Heart right ventricle (tissue), 16 donors: ENCODE results near the gene ING5. TPM values are rescaled to one million over a fixed set of nuclear protein-coding genes. Genes with fewer than 3 reads are reported as not detected.

Experiments
- ATAC-seq, 8 donors: fragments of 200-7000 bp; cut with Tn5 transposase; one replicate each; pipeline ENCODE4 v1.9.1; 2020; ENCODE audit warnings: mild to moderate bottlenecking in 8 of 8, moderate library complexity in 8 of 8, moderate number of reproducible peaks in 1 of 8
- DNase-seq, 2 donors: peaks; one replicate each; pipeline ENCODE4 v3.0.0-alpha.2; 2020
- H3K27ac ChIP-seq, 10 donors: fragments of 200-600 bp; sonication (generic) in 2 of 10; one replicate each; pipeline versions ENCODE4 v1.5.0 to v1.8.0; 2020 to 2022; ENCODE audit warnings: mild to moderate bottlenecking in 3 of 10
- H3K27me3 ChIP-seq, 7 donors: fragments of 200-600 bp; one replicate each; pipeline ENCODE4 v1.8.0; 2021 to 2022; ENCODE audit warnings: mild to moderate bottlenecking in 2 of 7
- H3K36me3 ChIP-seq, 9 donors: fragments of 200-600 bp; sonication (generic) in 1 of 9; one replicate each; pipeline versions ENCODE4 v1.5.0 to v1.8.0; 2020 to 2022; ENCODE audit warnings: mild to moderate bottlenecking in 2 of 9
- H3K4me1 ChIP-seq, 9 donors: fragments of 200-600 bp; sonication (generic) in 1 of 9; one replicate each; pipeline versions ENCODE4 v1.5.0 to v1.8.0; 2020 to 2022; ENCODE audit warnings: mild to moderate bottlenecking in 4 of 9
- H3K4me3 ChIP-seq, 10 donors: fragments of 200-600 bp; sonication (generic) in 2 of 10; one replicate each; pipeline versions ENCODE4 v1.5.0 to v1.8.0; 2020 to 2022; ENCODE audit warnings: mild to moderate bottlenecking in 7 of 10, moderate library complexity in 2 of 10
- H3K9me3 ChIP-seq, 11 donors: fragments of 200-600 bp in 10 of 11; sonication (generic) in 2 of 11; one replicate each; pipeline versions ENCODE4 v1.5.0 to v1.8.0; 2013 to 2022; ENCODE audit warnings: mild to moderate bottlenecking in 2 of 11, control low read depth in 1 of 11, moderate library complexity in 1 of 11
- CTCF ChIP-seq, 9 donors: fragments of 200-600 bp; sonication (generic) in 2 of 9; IDR thresholded peaks; one replicate each; pipeline versions ENCODE4 v1.5.0 to v1.8.0; 2021 to 2022; ENCODE audit warnings: antibody characterized with exemption in 9 of 9, mild to moderate bottlenecking in 5 of 9, moderate library complexity in 1 of 9
- WGBS, 2 donors: extraction: QIAGEN DNeasy Blood & Tissue Kit; methylation state at CpG; one replicate each; pipeline ENCODE4 v1.1.7; 2013; ENCODE audit warnings: inconsistent platforms in 1 of 2; 5-methylcytosine and 5-hydroxymethylcytosine counted together
- intact Hi-C, 10 donors: fragments of 100-400 bp; cut with DNase I; formaldehyde crosslinking; loops; one replicate each; pipeline versions ENCODE4 v1.11.1 to v1.14.2; 2022
- polyA plus RNA-seq, 2 donors: library from polyadenylated mRNA; stranded (reverse); fragments of 200-250 nt; gene quantifications; one replicate each; pipeline ENCODE4 v1.2.3, GENCODE V29; 2013
- total RNA-seq, 10 donors: library from RNA; stranded (reverse); fragmentation: NEBNext Ultra II Directional in 3 of 10; extraction: Animal tissue kit (Norgen Biotek cat#: 25700) in 3 of 10; gene quantifications; one replicate each; pipeline versions ENCODE4 v1.2.1 to v1.2.4, GENCODE V29; 2021 to 2023
- donor health status: Arrhythmogenic right ventricular cardiomyopathy.
- donor health status: ischemic (EF 13 %, LVEDD 7.1; RV severe dilation, severe dysfunction).
- donor health status: healthy with polysubstance abuse.
- donor health status: DM: no; HTN: yes; CAD: no.
- donor health status: DM: no; HTN: no; CAD: no.
- donor health status: ischemic (EF 25% LVEDD 6.9; RV normal size, moderate dysfunction).
- donor health status: ischemic (EF 25% LVEDD 5.7; RV mildly dilated, moderate dysfunction).
- donor health status: healthy.
- donor health status: DM: yes; HTN: yes; CAD: no.
- donor health status: Ischemic cardiomyopathy.
- donor health status: ischemic (EF 35%, LVEDD 5.7; RV mildly dilated, moderate dysfunction).
- donor health status: nonischemic (EF 11% LVEDD 7.7; RV severe dilation, severe dysfunction).
- donor health status: DM: yes; HTN: yes; CAD: no.
- donor health status: PGD.
- donor health status: ischemic (EF 29% LVEDD 5.4; RV normal size, mild dysfunction).
- donor health status: nonischemic (EF 23%, LVEDD 6.1; RV moderate dilation, normal function).

ING5 gene
- total and polyA plus RNA-seq, 12 donors, result 10.4 to 49.9 (median 17.5) TPM

GRCh38 chr2:241776336-241777169 lies 74.7 kb downstream of the ING5 start, which contains the start of gene GAL3ST2:
Gene GAL3ST2 (plus strand): TSS chr2:241776822. CDS start chr2:241776956, 134 bp downstream.
- DNase-seq, result no peak
- H3K9me3 ChIP-seq, result peaks cover 0 to 14% (median 0%) of the 10 kb centered on the region in 11 donors
- ATAC-seq, result no peak
- H3K27me3 ChIP-seq, result peaks cover 7 to 56% (median 41%) of the 10 kb centered on the region in 7 donors
- 73 to 78% methylated on average over 27 of the region's 27 CpGs for WGBS, 2 donors
- no peak within 1 kb of the TSS for H3K27ac ChIP-seq
- H3K36me3 ChIP-seq, result no peaks in the 10 kb centered on the region
- peaks cover 0 to 5% (median 0%) of the 10 kb centered on the region in 9 donors for H3K4me1 ChIP-seq
- intact Hi-C loops, result no loop called here
- H3K4me3 ChIP-seq, result no peak within 1 kb of the TSS
- TF ChIP-seq CTCF (IDR thresholded peaks at IDR 0.05), result no peak

- intact Hi-C loops, result no loop called here
- TF ChIP-seq CTCF (IDR thresholded peaks at IDR 0.05), result no peak
Measured at GRCh38 chr2:241777170-241777685, 75.4 kb downstream of the ING5 start.

GRCh38 chr2:241777686-241778627 lies 76.1 kb downstream of the ING5 start:
- peaks cover 7 to 48% (median 33%) of the 10 kb centered on the region in 7 donors for H3K27me3 ChIP-seq

More at GRCh38 chr2:241777170-241777685, 75.4 kb downstream of the ING5 start:
- WGBS, 2 donors, result 65 to 75% methylated on average over 22 of the region's 22 CpGs
- ATAC-seq, result no peak
- Histone ChIP-seq H3K27ac (no peak overlapping the region), H3K4me1 (no peaks in the 10 kb centered on the region), H3K9me3 (peaks cover 0 to 19% (median 0%) of the 10 kb centered on the region in 11 donors), H3K27me3 (peaks cover 7 to 55% (median 40%) of the 10 kb centered on the region in 7 donors), H3K4me3 (no peak overlapping the region), H3K36me3 (no peaks in the 10 kb centered on the region)
- no peak for DNase-seq

More at GRCh38 chr2:241777686-241778627, 76.1 kb downstream of the ING5 start:
- Histone ChIP-seq H3K9me3 (peaks cover 0 to 20% (median 0%) of the 10 kb centered on the region in 11 donors), H3K36me3 (no peaks in the 10 kb centered on the region), H3K4me1 (no peaks in the 10 kb centered on the region), H3K27ac (no peak overlapping the region), H3K4me3 (no peak overlapping the region)
- intact Hi-C loops, result no loop called here
- DNase-seq, result no peak
- WGBS, 2 donors, result 80% methylated on average over 21 of the region's 21 CpGs
- TF ChIP-seq CTCF (IDR thresholded peaks at IDR 0.05), result no peak
- ATAC-seq, result no peak

Other genes with a start within 250 kb of the ING5 start
- gene STK25, start 193.5 kb upstream of the ING5 start, total RNA-seq, result 100 to 1,000 TPM in 1 of 10 donors, 10 to 100 TPM in 9; 66.1 to 104 (median 81.9) TPM
- 100 to 1,000 TPM; 129 to 147 TPM for gene STK25, start 193.5 kb upstream of the ING5 start, polyA plus RNA-seq
- 10 to 100 TPM in 1 of 10 donors, 1 to 10 TPM in 9; 2.3 to 15.6 (median 3.3) TPM for gene BOK, start 143.3 kb upstream of the ING5 start, total RNA-seq
- 10 to 100 TPM in 1 of 2 donors, 1 to 10 TPM in 1; 1.6 to 10.3 TPM for gene BOK, start 143.3 kb upstream of the ING5 start, polyA plus RNA-seq
- 100 to 1,000 TPM in 1 of 10 donors, 10 to 100 TPM in 9; 68.7 to 101 (median 75.4) TPM for gene THAP4, start 64.9 kb upstream of the ING5 start, total RNA-seq
- 10 to 100 TPM; 80.7 to 92.5 TPM for gene THAP4, start 64.9 kb upstream of the ING5 start, polyA plus RNA-seq
- 10 to 100 TPM; 34.7 to 52.1 (median 41.2) TPM for gene ATG4B, start 64.3 kb upstream of the ING5 start, total RNA-seq
- gene ATG4B, start 64.3 kb upstream of the ING5 start, polyA plus RNA-seq, result 10 to 100 TPM; 51.1 to 55.7 TPM
- gene DTYMK, start 15.2 kb upstream of the ING5 start, total RNA-seq, result 10 to 100 TPM in 3 of 10 donors, 1 to 10 TPM in 7; 6.4 to 12.4 (median 9.3) TPM
- 10 to 100 TPM in 1 of 2 donors, 1 to 10 TPM in 1; 9.2 to 18.5 TPM for gene DTYMK, start 15.2 kb upstream of the ING5 start, polyA plus RNA-seq
- gene D2HGDH, start 32.6 kb downstream of the ING5 start, total RNA-seq, result 10 to 100 TPM; 15.1 to 22.8 (median 19.1) TPM
- gene D2HGDH, start 32.6 kb downstream of the ING5 start, polyA plus RNA-seq, result 10 to 100 TPM in 1 of 2 donors, 1 to 10 TPM in 1; 7.6 to 24.7 TPM
- gene GAL3ST2, start 74.8 kb downstream of the ING5 start, total RNA-seq, result under 1 TPM in 3 of 10 donors, not detected in 7; 0.19 to 0.28 (median 0.23) TPM
- not detected for gene GAL3ST2, start 74.8 kb downstream of the ING5 start, polyA plus RNA-seq
- gene NEU4, start 107.2 kb downstream of the ING5 start, total RNA-seq, result 1 to 10 TPM in 1 of 10 donors, under 1 TPM in 7, not detected in 2; 0.07 to 1.2 (median 0.46) TPM
- gene NEU4, start 107.2 kb downstream of the ING5 start, polyA plus RNA-seq, result 1 to 10 TPM in 1 of 2 donors, under 1 TPM in 1; 0.22 to 1.0 TPM
- gene PDCD1, start 156.9 kb downstream of the ING5 start, total RNA-seq, result 10 to 100 TPM in 1 of 10 donors, 1 to 10 TPM in 9; 1.3 to 14.2 (median 2.8) TPM
- 1 to 10 TPM; 6.4 to 7.1 TPM for gene PDCD1, start 156.9 kb downstream of the ING5 start, polyA plus RNA-seq
- gene RTP5, start 167.7 kb downstream of the ING5 start, total RNA-seq, result not detected
- under 1 TPM in 1 of 2 donors, not detected in 1; 0.15 TPM for gene RTP5, start 167.7 kb downstream of the ING5 start, polyA plus RNA-seq